KMS-11 (cell line): Measurements from ENCODE around the gene ZNF747.
"Not testable (repeated sequence)": the region's sequence is repeated elsewhere in the genome, so short reads cannot be mapped to it uniquely, and the experiment has no call there.

Source experiments
- H2AFZ ChIP-seq: fragments of 200-600 bp; sonication (generic); 2 replicates; pipeline ENCODE4 v1.6.1; 2016; ENCODE audit warnings: antibody characterized with exemption, mixed run types, low read depth
- H3K27ac ChIP-seq: fragments of 200-600 bp; sonication (generic); 2 replicates; pipeline ENCODE4 v1.6.1; 2016; ENCODE audit warnings: mild to moderate bottlenecking, mixed run types
- H3K27me3 ChIP-seq: fragments of 200-600 bp; sonication (generic); 2 replicates; pipeline ENCODE4 v1.6.1; 2017; ENCODE audit warnings: mild to moderate bottlenecking, low read depth, mixed run types, moderate library complexity; ENCODE audit not compliant: insufficient read depth
- H3K36me3 ChIP-seq: fragments of 200-600 bp; sonication (generic); 2 replicates; pipeline ENCODE4 v1.6.1; 2017; ENCODE audit warnings: mild to moderate bottlenecking, mixed run types; ENCODE audit not compliant: insufficient read depth
- H3K4me1 ChIP-seq: fragments of 200-600 bp; sonication (generic); 2 replicates; pipeline ENCODE4 v1.6.1; 2016; ENCODE audit warnings: mild to moderate bottlenecking, low read depth, mixed run types; ENCODE audit not compliant: poor library complexity, severe bottlenecking
- H3K4me2 ChIP-seq: fragments of 200-600 bp; sonication (generic); 2 replicates; pipeline ENCODE4 v1.7.0; 2016; ENCODE audit warnings: mild to moderate bottlenecking, mixed run types
- H3K4me3 ChIP-seq: fragments of 200-600 bp; sonication (generic); IDR thresholded peaks from 2 replicates; pipeline ENCODE4 v1.6.1; 2017; ENCODE audit warnings: low read depth, low read length, mixed read lengths; ENCODE audit not compliant: insufficient read depth
- H3K79me2 ChIP-seq: fragments of 200-600 bp; sonication (generic); 2 replicates; pipeline ENCODE4 v1.6.1; 2016; ENCODE audit warnings: low read depth, mixed run types; ENCODE audit not compliant: insufficient read depth
- H3K9ac ChIP-seq: fragments of 200-600 bp; sonication (generic); 2 replicates; pipeline ENCODE4 v1.6.1; 2016; ENCODE audit warnings: mild to moderate bottlenecking, mixed run types
- H4K20me1 ChIP-seq: fragments of 200-600 bp; sonication (generic); 2 replicates; pipeline ENCODE4 v1.6.1; 2016; ENCODE audit warnings: mild to moderate bottlenecking, mixed run types; ENCODE audit not compliant: insufficient read depth
- CTCF ChIP-seq: fragments of 200-600 bp; sonication (generic); conservative IDR thresholded peaks from 2 replicates; pipeline ENCODE4 v1.6.1; 2017; ENCODE audit warnings: low read depth, mild to moderate bottlenecking, antibody characterized with exemption, low read length, moderate library complexity, mixed read lengths

ZNF747 gene

GRCh38 chr16:30523768-30524574, 10.7 kb downstream of the ZNF747 start:
- H4K20me1 ChIP-seq: no peaks in the 10 kb centered on the region
- H3K27ac ChIP-seq: no peak overlapping the region
- H3K4me2 ChIP-seq: no peak overlapping the region
- no peak overlapping the region for H3K9ac ChIP-seq
- no peaks in the 10 kb centered on the region for H3K36me3 ChIP-seq
- TF ChIP-seq CTCF: no peak
- H2AFZ ChIP-seq: no peak overlapping the region
- no peak overlapping the region for H3K4me3 ChIP-seq
- no peaks in the 10 kb centered on the region for H3K27me3 ChIP-seq
- H3K4me1 ChIP-seq: peaks cover 13% of the 10 kb centered on the region
- no peaks in the 10 kb centered on the region for H3K79me2 ChIP-seq

- H3K36me3 ChIP-seq, H3K27me3 ChIP-seq, H3K4me1 ChIP-seq, H3K4me3 ChIP-seq, H4K20me1 ChIP-seq, H3K4me2 ChIP-seq, H3K27ac ChIP-seq, H2AFZ ChIP-seq, H3K79me2 ChIP-seq, H3K9ac ChIP-seq: not testable (repeated sequence)
These were observed 11.8 kb downstream of the ZNF747 start for GRCh38 chr16:30522702-30523463.

DNA sequence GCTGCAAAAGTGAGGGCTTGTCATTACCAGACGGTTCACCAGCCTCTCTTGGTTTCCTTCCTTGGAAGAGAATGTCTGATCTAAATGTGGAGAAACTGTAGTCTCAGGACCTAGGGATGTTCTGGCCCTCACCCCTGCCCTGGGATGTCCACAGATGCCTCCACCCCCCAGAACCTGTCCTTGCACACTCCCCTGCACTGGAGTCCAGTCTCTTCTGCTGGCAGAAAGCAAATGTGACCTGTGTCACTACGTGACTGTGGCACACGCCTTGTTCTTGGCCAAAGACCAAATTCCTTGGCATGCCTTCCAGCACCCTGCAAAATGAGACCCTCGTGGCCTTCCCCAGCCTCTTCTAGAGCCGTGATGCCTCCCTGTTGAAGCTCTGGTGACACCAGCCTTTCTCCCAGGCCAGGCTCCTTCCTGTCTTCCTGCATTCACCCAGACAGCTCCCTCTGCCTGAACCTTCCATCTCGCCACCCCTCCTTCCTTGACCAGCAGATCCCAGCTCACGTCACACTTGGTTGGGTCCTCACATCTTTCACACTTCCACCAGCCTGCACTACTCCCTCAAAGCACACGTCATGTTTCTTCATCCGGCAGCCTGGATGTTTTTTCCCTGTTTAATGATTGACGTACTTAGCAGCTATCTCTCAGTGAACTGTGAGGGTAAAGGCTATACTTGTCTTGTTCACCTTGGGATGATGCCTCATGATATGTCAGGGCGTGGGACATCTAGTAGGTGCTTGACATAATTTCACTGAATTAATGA, 12.6 kb downstream of the ZNF747 start:
- H4K20me1 ChIP-seq: no peaks in the 10 kb centered on the region
- H3K27me3 ChIP-seq: peaks cover 3% of the 10 kb centered on the region; the same call in 1 of the 2 replicates
- H3K9ac ChIP-seq: no peak overlapping the region
- H3K36me3 ChIP-seq: no peaks in the 10 kb centered on the region
- H3K4me2 ChIP-seq: no peak overlapping the region
- no peak overlapping the region for H3K27ac ChIP-seq
- H2AFZ ChIP-seq: no peak overlapping the region
- TF ChIP-seq CTCF: no peak
- no peak overlapping the region for H3K4me3 ChIP-seq
- no peaks in the 10 kb centered on the region for H3K79me2 ChIP-seq
- H3K4me1 ChIP-seq: no peaks in the 10 kb centered on the region

DNA sequence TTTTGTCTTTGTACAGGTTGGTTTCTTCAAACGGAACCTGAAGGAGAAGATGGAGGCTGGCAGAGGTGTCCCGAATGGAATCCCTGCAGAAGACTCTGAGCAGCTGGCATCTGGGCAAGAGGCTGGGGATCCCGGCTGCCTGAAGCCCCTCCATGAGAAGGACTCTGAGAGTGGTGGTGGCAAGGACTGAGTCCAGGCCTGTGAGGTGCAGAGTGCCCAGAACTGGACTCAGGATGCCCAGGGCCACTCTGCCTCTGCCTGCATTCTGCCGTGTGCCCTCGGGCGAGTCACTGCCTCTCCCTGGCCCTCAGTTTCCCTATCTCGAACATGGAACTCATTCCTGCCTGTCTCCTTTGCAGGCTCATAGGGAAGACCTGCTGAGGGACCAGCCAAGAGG, 13.2 kb downstream of the ZNF747 start:
- Histone ChIP-seq H3K4me3 (no peak overlapping the region), H3K9ac (no peak overlapping the region), H3K27me3 (peaks cover 3% of the 10 kb centered on the region; the same call in 1 of the 2 replicates), H2AFZ (no peak overlapping the region), H3K36me3 (no peaks in the 10 kb centered on the region), H3K27ac (no peak overlapping the region), H3K4me1 (no peaks in the 10 kb centered on the region), H3K79me2 (no peaks in the 10 kb centered on the region), H4K20me1 (no peaks in the 10 kb centered on the region), H3K4me2 (no peak overlapping the region)
- no peak for TF ChIP-seq CTCF
